MG63 (cell line): ENCODE measurements around the gene LHX8. TPM values are rescaled to one million over a fixed set of nuclear protein-coding genes. Genes with fewer than 3 reads are reported as not detected.
"Not testable (repeated sequence)": the region's sequence is repeated elsewhere in the genome, so short reads cannot be mapped to it uniquely, and the experiment has no call there.

Source experiments
- DNase-seq: peaks from one replicate; pipeline ENCODE4 v3.0.0-alpha.2; 2020
- H3K27me3 ChIP-seq: fragments of 250-450 bp; sonication (Bioruptor Pico); 2 replicates; pipeline ENCODE4 v1.5.1; 2020; ENCODE audit warnings: mild to moderate bottlenecking, moderate library complexity
- H3K36me3 ChIP-seq: fragments of 250-450 bp; sonication (Bioruptor Pico); 2 replicates; pipeline ENCODE4 v1.5.1; 2020; ENCODE audit warnings: mild to moderate bottlenecking, moderate library complexity
- H3K4me3 ChIP-seq: fragments of 250-450 bp; sonication (Bioruptor Pico); 2 replicates; pipeline ENCODE4 v1.5.1; 2020; ENCODE audit warnings: mild to moderate bottlenecking, moderate library complexity
- H3K9me3 ChIP-seq: fragments of 250-450 bp; sonication (Bioruptor Pico); 2 replicates; pipeline ENCODE4 v1.5.1; 2020; ENCODE audit warnings: mild to moderate bottlenecking, moderate library complexity
- total RNA-seq: library from RNA; depleted of rRNA; stranded (reverse); fragments of >200 nt; shearing (Covaris generic); gene quantifications from 2 replicates; pipeline ENCODE4 v1.2.3, GENCODE V29; 2014; ENCODE audit warnings: low replicate concordance; rRNA removed

Gene LHX8
- total RNA-seq, result 0.79 TPM in 1 of 2 replicates, not detected in the other

DNA sequence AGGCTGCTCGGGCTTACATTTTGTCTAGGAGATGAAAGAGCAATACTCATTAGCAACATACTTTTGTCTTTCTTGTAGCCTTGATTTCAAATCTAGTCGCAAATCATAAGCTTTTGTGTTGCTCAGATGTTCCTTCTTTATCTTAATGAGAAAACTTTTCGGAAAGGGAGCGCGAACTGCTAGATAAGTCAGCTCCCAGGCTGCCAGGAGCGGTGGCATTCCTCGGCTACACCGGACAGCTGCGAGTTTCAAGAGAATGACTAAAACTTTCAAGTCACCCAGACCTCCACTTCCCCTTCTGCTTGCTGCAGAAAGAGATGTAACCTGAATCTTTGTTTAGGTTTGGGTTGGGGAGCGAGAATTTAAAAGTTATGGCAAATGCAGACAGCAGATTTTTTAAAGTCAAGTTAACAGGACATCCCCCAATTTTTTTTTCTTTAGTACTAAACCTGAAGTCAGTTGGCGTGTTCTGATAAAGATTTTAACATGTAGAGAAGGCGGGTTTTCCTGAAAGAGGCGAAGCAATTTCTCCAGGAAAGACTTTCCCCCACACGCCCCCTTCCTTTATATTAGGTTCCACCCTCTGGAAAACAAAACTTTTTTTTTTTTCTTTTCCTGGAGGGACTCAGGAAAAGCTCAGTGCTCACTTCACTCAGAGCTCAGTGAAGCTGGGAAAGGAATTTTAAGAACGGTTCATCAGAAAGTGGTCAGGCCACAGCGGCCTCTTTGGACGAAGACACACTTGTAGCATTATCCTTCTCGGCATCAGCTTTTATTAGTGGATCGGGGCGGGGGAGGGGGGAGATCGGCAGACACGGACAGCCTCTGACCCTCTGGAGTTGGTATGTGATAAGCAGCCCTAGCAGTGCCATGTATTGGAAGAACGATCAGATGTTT lies at the start of gene LHX8:
LHX8 (plus strand) TSS at position 639 of the 897 bp plus-strand sequence. CDS start 2,227 bp downstream, outside the sequence.
- DNase-seq, result no peak
- Histone ChIP-seq H3K4me3 (peak within 1 kb of the TSS; percentile 43), H3K27me3 (peaks cover 28% of the 10 kb centered on the region)

DNA sequence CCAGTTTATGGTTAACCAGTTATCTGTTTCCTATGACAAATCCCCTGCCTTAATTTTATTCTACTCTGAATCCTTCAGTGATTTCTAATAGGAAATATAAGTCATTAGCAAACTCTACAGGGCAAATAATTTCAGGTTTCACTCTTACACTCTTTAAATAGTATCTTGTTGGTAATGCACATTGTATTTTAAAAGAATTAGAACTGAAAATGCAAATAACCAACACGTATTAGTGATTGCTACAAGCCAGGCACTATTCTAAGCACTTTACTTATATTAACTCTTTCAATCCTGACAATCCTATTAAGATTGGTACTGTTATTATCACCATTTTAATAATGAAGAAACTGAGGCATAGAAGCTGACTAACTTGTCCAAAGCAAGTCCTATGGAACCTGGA lies 48.3 kb upstream of the LHX8 start:
- DNase-seq, result no peak
- H3K36me3 ChIP-seq, result no peaks in the 10 kb centered on the region
- H3K27me3 ChIP-seq, result no peaks in the 10 kb centered on the region
- H3K9me3 ChIP-seq, result no peaks in the 10 kb centered on the region
- no peak overlapping the region for H3K4me3 ChIP-seq

More for the DNA sequence above, at the start of gene LHX8:
- Histone ChIP-seq H3K9me3 (no peaks in the 10 kb centered on the region), H3K36me3 (no peaks in the 10 kb centered on the region)

DNA sequence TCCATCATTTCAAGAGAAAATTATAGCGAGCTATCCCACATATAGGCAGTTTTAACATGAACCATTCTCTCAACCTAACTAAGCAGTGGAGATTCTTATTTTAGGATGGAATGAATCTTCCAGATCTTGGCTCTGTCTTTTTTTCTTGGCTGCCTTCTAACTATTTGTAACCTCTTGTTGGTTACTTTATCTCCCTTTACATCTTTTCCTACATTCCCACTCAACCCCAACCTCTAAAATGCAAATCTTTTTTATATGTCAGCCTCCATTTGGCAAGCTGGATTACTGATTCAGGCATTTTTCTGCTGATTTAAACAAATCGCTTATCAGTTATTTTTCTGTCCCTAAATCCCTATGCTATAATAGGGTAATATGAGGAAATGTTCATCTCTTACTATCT lies 46.9 kb upstream of the LHX8 start:
- no peak overlapping the region for H3K4me3 ChIP-seq
- DNase-seq, result no peak
- no peaks in the 10 kb centered on the region for H3K9me3 ChIP-seq
- H3K36me3 ChIP-seq, result no peaks in the 10 kb centered on the region
- no peaks in the 10 kb centered on the region for H3K27me3 ChIP-seq

DNA sequence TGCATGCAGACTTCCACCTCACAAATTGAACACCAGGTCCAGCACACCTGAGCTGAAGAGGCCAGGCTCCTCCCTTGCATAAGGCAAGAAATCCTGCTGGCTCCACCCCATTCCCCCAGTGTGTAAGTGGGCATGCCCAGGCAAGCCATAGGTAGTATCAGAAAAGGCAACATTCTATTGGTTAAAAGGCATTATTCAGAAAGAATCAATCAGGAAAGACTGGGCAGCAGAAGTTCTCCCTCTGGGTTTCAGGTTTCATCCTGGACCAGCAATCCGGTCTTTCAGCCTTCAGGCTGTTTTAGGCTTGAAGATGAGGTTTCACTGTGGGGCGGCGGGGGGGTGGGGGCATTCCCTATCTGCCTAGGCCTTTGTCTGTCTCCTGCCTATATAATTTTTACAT lies 42.0 kb upstream of the LHX8 start:
- H3K9me3 ChIP-seq, result no peaks in the 10 kb centered on the region
- H3K4me3 ChIP-seq, result no peak overlapping the region
- no peaks in the 10 kb centered on the region for H3K27me3 ChIP-seq
- DNase-seq, result no peak
- H3K36me3 ChIP-seq, result no peaks in the 10 kb centered on the region

DNA sequence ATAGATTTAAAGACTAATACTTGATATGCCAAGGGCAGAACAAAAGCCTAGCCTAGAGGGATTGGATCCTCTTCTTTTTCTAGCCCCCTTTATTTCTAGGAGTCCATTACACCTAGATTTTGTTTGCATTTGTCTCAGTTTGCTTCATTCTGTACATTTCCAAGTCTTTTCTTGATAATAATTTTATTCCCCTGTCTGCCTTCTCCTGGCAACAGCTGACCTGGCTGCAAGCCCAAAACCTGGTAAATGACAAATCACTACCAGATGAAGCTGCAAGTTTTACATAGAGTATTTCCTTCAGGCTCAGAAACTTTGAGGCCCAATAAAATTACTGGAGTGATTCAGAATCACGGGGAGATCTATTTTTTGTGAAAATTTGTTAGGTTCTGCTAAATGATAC lies 36.5 kb upstream of the LHX8 start:
- Histone ChIP-seq H3K9me3 (no peaks in the 10 kb centered on the region), H3K4me3 (no peak overlapping the region)
- peak; percentile 50 for DNase-seq

DNA sequence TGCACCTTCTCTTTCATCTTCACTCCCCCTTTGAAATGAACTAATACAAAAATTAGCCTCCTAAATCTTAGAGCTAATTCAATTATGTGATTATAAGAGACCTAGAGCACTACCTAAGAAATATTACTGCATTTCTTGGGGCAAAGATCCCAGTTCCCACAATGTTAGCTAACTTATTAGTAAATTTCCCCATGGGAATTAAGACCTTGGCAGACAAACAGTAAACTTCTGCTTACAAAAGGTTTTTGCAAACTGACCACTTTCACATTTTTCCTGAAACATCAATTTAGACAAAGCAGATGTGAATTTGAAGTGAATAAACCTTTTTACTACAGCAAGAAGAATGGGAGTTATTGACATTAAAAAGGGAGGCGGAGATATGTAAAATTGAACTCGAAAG lies 34.6 kb upstream of the LHX8 start:
- no peaks in the 10 kb centered on the region for H3K36me3 ChIP-seq
- H3K9me3 ChIP-seq, result no peaks in the 10 kb centered on the region
- H3K4me3 ChIP-seq, result no peak overlapping the region
- no peak for DNase-seq
- no peaks in the 10 kb centered on the region for H3K27me3 ChIP-seq

More for the DNA sequence above, 36.5 kb upstream of the LHX8 start:
- Histone ChIP-seq H3K27me3 (no peaks in the 10 kb centered on the region), H3K36me3 (no peaks in the 10 kb centered on the region)

DNA sequence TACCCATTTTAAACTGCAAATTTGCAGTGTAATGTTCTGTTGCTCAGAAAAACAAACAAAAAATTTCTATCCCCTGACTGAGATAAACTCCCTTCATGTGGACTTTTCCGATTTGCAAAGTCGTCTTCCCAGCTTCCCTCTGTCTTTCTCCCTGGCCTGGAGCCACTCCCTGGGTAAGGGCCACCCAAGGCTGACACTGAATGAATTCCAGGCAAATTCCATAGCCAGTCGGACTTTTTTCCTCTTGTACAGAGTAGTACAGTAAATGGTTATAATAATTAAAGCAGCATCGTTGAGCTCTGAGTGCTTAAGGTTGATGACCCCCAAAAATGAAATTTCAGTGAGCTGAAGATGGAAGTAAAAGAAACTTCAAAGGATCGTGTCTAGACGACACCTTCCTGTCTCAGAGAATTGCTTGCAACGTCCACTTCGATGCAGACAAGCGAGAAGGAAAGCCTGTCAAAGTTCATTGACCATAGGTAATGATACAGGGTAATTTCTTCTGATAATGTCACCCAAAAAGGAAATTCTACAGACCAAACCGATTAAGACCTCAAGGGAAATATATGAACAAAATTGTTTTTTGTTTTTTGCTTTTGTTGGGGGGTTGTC lies 33.6 kb upstream of the LHX8 start:
- Histone ChIP-seq H3K9me3 (no peaks in the 10 kb centered on the region), H3K36me3 (no peaks in the 10 kb centered on the region), H3K27me3 (no peaks in the 10 kb centered on the region), H3K4me3 (peak overlapping the region; percentile 23)
- peak; percentile 8 for DNase-seq

DNA sequence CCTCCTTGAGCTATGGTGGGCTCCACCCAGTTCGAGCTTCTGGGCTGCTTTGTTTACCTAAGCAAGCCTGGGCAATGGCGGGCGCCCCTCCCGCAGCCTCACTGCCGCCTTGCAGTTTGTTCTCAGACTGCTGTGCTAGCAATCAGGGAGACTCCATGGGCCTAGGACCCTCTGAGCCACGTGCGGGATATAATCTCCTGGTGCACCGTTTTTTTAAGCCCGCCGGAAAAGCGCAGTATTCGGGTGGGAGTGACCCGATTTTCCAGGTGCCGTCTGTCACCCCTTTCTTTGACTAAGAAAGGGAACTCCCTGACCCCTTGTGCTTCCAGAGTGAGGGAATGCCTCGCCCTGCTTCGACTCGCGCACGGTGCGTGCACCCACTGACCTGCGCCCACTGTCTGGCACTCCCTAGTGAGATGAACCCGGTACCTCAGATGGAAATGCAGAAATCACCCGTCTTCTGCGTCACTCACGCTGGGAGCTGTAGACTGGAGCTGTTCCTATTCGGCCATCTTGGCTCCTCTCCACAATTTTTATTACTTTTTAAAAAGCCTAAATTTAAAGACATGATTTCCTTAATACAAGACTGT lies 21.7 kb upstream of the LHX8 start:
- not testable (repeated sequence) for DNase-seq, H3K27me3 ChIP-seq, H3K9me3 ChIP-seq, H3K36me3 ChIP-seq, H3K4me3 ChIP-seq

DNA sequence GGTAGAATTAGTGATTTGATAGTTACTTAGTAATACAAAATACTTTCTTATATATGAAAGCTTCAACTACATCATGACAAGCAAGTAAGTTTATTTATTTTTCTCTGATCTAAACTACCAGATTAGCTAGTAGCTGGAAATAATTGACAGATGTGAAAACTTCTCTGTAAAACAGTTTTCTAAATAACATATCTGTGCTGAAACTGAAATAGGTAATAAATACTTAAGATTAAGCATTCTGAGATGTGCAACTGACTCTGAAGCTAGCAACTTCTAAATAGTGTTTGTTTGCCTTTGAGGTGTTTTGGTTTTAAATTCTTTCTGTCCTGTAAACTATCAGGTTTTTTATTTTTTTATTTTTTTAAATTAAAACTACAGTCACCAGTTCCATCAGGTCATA lies 18.5 kb upstream of the LHX8 start:
- Histone ChIP-seq H3K9me3 (no peaks in the 10 kb centered on the region), H3K4me3 (no peak overlapping the region), H3K27me3 (no peaks in the 10 kb centered on the region), H3K36me3 (no peaks in the 10 kb centered on the region)
- DNase-seq, result no peak

DNA sequence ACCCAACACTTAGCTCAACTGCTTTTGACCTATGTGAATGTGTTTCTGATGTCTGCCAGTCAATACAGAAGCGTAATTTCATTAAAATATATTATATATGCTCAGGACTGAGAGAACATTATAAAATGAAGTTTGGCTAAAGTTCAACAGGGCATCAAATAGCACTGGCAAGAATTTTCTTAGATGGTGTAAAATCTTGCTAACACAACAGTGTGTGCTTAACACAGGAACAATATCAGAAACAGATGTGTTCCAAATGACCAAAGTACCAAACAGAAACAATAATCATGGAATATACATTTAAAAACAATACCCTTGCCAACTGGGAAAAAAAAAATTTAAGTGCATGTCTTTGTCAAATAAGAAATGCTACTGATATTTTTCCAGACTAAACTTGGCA lies 10.4 kb upstream of the LHX8 start:
- DNase-seq, result no peak
- H3K27me3 ChIP-seq, result no peaks in the 10 kb centered on the region
- H3K36me3 ChIP-seq, result no peaks in the 10 kb centered on the region
- no peaks in the 10 kb centered on the region for H3K9me3 ChIP-seq
- H3K4me3 ChIP-seq, result no peak overlapping the region

DNA sequence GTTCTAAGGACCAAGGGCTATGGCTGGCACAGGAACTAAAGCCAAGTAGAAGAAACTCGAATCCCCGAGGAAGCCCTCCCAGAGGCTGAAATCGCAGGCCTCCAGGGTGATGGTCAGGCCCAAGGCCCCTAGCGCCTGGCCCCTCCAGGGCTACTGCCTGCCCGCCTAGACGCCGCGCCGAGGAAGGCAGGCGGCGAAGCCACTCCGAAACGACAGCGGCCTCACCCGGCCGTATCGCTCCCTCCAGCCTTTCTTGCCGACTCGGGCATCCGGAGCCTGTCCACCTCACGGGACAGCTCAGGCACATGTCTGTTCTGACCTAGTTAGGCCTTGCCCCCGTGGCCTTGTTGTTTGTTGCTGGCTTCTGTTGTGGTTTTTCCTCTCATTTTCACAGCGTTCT lies 9.7 kb upstream of the LHX8 start:
- Histone ChIP-seq H3K27me3 (no peaks in the 10 kb centered on the region), H3K36me3 (no peaks in the 10 kb centered on the region), H3K4me3 (no peak overlapping the region), H3K9me3 (no peaks in the 10 kb centered on the region)
- DNase-seq, result no peak

DNA sequence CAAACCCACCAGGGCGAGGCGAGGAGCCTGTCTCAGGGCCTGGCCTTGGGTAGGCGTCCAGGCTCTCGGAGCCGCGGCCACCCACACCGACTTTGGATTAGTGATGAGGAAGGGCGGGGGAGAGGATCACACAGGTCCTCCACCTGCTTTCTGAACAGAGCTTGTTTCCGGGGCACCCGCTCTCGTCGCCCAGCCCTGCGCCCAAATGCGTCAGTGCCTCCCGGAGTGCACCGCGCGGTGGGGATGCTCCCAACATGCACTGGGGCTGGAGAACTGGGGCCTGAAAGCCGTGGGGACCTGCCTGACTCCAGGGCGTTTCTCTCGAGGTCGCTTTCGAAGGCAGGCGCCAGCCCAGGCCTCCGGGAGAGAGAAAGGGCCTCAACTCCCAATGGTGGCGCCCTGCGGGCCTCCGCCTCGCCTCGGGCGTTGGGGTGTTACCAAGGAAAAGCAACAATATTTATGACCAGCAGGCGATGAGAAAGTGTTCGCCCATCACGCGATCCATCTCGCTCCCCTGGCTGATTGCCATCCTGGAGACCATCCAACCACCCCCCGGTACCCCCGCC lies 8.9 kb upstream of the LHX8 start:
- no peaks in the 10 kb centered on the region for H3K9me3 ChIP-seq
- DNase-seq, result no peak
- no peaks in the 10 kb centered on the region for H3K36me3 ChIP-seq
- no peaks in the 10 kb centered on the region for H3K27me3 ChIP-seq
- H3K4me3 ChIP-seq, result no peak overlapping the region

DNA sequence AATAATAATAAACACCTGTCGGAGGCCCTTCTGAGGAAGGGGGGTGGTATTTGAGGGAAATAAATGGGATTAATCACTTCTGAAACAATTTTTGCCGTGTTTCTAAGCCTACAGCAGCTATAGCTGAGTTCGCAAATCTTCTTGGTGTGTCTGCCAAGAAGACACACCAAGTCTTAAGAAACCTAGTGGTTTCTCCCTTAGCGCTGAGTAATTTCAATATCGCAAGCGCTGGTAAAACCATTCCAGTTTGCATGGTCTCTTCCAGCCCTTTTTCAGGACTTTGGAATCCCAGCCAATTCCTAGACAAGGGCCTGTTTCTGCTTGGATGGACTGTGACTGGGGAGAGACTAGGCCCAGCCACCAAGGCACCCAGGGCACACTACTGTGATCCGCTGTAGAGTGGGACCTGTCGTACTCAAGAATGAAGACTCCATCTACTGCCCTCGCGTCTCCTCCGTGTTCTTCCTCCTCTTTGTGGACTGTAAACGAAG lies 7.5 kb upstream of the LHX8 start:
- Histone ChIP-seq H3K27me3 (no peaks in the 10 kb centered on the region), H3K4me3 (no peak overlapping the region), H3K9me3 (no peaks in the 10 kb centered on the region), H3K36me3 (no peaks in the 10 kb centered on the region)
- DNase-seq, result no peak

DNA sequence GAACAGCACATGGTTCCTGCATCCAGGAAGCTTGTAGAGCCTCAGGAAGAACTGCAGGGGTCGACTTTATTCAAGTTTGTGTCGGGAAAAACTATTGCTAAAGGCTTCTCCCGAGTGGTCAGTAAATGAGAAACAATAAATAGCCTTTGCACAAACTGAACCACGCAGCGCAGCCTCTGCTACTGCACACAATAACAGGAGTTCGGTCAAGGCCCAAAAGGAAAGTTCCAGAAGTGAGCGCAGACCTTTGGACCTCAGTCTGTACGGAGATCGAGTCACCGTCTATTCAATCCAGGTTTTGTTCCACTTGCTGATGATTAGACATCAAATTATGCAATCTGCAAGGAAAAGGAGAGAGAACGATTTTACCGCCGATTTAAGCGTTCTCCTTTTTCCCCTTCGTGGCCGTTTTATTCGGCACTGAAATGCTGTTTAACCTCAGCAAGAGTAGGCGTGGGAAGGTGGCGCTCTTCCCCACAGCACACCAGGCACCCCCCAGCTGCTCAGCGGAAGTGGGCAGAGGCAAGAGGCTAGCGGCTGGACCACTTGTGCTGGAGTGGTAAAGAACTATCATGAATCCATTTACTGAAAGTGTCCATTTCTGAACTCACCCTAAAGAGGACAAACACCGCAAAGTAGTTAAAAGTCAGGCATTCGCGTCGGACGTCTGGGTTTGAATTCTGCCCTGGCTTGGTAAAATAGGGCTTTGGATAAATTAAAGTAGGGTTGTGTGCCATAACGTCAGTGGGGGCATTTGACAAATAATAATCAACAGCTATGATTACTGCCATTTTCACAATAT lies 6.1 kb upstream of the LHX8 start:
- Histone ChIP-seq H3K27me3 (no peaks in the 10 kb centered on the region), H3K9me3 (no peaks in the 10 kb centered on the region), H3K36me3 (no peaks in the 10 kb centered on the region), H3K4me3 (no peak overlapping the region)
- no peak for DNase-seq

DNA sequence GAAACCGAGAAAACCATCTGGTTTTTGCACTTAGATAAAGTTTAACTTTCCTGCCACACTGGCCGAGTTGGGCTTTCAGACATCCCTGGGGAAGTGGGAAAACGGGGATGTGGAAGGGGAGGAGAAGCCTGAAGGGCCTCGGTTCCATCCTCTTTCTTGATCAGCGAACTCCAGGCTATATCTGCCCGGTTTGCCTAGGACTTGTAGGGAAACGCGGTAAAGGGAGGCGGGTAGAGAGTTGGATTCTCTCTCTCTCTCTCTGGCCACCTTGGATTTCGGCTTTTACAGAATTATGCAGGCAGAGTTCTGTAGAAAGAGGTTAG lies 4.6 kb upstream of the LHX8 start:
- no peak for DNase-seq
- Histone ChIP-seq H3K27me3 (peaks cover 5% of the 10 kb centered on the region), H3K4me3 (no peak overlapping the region), H3K36me3 (no peaks in the 10 kb centered on the region), H3K9me3 (no peaks in the 10 kb centered on the region)

DNA sequence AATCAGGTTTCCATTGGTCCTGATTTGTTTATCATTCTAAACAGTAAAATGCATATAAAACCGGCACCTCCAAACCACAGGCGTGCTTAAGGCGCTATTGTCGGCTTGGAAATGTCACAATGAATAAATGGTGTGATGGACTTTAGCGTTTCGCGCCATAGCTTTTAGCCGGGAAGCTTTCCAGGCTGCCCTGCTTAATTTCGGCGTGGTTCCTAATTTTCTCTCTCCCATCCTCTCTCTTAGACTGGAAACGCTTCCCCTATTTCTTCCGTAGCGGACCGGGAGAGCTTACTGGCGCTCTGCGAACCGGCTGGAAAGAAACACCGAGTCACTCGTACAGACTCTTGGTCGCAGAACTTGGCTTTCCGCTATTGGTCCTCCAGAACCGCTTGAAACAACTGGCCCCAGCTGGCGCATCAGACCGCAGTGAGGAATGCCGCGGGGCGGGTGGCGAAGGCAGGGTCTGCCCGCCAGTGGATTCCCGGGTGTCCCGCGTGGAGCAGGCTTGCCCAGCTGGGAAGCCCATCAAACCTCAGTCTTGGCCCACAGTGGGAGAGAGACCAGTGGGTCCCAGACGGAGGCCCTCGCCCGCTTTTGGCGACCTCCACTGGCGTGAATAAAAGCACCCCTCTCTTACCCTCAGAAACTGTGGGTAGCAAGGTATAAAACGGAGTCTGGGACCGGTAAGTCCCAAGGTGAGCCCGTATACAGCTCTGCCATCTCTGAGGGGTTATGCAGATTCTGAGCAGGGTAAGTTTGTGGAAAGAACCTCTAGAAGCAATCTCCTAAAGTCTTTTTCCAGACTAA lies 4.0 kb upstream of the LHX8 start:
- H3K4me3 ChIP-seq, result no peak overlapping the region
- DNase-seq, result no peak
- H3K36me3 ChIP-seq, result no peaks in the 10 kb centered on the region
- H3K9me3 ChIP-seq, result no peaks in the 10 kb centered on the region
- peaks cover 7% of the 10 kb centered on the region for H3K27me3 ChIP-seq
